Measurements from ENCODE around the gene LRP1B.

DNA sequence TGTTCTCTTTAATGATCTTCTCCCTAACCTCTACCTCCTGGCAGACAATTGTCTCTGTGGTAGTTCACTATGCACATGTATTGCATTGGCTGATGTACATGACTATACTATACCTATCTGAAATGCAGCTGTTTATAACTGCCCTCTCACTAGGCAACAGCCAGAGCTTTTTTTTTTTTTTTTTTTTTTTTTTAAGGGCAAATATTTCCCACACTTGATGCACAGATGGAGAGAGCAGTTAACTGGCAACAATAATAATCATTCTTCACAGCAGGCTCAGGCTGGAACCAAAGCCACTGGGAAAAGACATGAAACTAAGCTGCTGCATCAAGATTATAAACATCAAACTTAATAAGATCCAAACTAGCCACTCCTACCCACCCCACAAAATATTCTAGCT, 707.7 kb downstream of the LRP1B start:
- TF ChIP-seq EZH2 (IDR thresholded peaks at IDR 0.05; ENCODE audit: borderline replicate concordance, insufficient read depth, low read depth, low read length, poor library complexity, severe bottlenecking): no peak
- TF ChIP-seq, protein P1, sequence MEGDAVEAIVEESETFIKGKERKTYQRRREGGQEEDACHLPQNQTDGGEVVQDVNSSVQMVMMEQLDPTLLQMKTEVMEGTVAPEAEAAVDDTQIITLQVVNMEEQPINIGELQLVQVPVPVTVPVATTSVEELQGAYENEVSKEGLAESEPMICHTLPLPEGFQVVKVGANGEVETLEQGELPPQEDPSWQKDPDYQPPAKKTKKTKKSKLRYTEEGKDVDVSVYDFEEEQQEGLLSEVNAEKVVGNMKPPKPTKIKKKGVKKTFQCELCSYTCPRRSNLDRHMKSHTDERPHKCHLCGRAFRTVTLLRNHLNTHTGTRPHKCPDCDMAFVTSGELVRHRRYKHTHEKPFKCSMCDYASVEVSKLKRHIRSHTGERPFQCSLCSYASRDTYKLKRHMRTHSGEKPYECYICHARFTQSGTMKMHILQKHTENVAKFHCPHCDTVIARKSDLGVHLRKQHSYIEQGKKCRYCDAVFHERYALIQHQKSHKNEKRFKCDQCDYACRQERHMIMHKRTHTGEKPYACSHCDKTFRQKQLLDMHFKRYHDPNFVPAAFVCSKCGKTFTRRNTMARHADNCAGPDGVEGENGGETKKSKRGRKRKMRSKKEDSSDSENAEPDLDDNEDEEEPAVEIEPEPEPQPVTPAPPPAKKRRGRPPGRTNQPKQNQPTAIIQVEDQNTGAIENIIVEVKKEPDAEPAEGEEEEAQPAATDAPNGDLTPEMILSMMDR (IDR thresholded peaks at IDR 0.05): no peak
